Endodermal cell (in vitro differentiated cells): Measurements from ENCODE around the gene TDRD15. TPM values are rescaled to one million over a fixed set of nuclear protein-coding genes. Genes with fewer than 3 reads are reported as not detected.

ENCODE experiments used
- DNase-seq: peaks from one replicate; pipeline ENCODE4 v3.0.0-alpha.2; 2017
- H3K27ac ChIP-seq: 2 replicates; pipeline ENCODE4 v1.5.1; 2013; ENCODE audit warnings: mild to moderate bottlenecking, low read depth, low read length, moderate library complexity
- H3K27me3 ChIP-seq: 2 replicates; pipeline ENCODE4 v1.6.1; 2013; ENCODE audit warnings: mild to moderate bottlenecking, low read length, moderate library complexity; ENCODE audit not compliant: insufficient read depth, control insufficient read depth, poor library complexity, severe bottlenecking
- H3K36me3 ChIP-seq: 2 replicates; pipeline ENCODE4 v1.7.0; 2013; ENCODE audit warnings: mild to moderate bottlenecking, low read length, moderate library complexity; ENCODE audit not compliant: control insufficient read depth, insufficient read depth
- H3K4me1 ChIP-seq: one replicate; pipeline ENCODE4 v1.7.0; 2013; ENCODE audit warnings: low read length; ENCODE audit not compliant: control insufficient read depth, insufficient read depth
- H3K4me3 ChIP-seq: 2 replicates; pipeline ENCODE4 v1.5.1; 2013; ENCODE audit warnings: mild to moderate bottlenecking, low read length, moderate library complexity
- H3K9ac ChIP-seq: 2 replicates; pipeline ENCODE4 v1.6.1; 2013; ENCODE audit warnings: mild to moderate bottlenecking, low read length, moderate library complexity; ENCODE audit not compliant: poor library complexity, severe bottlenecking; ENCODE audit errors: extremely low read depth
- H3K9me3 ChIP-seq: 2 replicates; pipeline ENCODE4 v1.6.1; 2013; ENCODE audit warnings: mild to moderate bottlenecking, low read length, moderate library complexity; ENCODE audit not compliant: control insufficient read depth
- H3K27ac Mint-ChIP-seq: 2 replicates; pipeline ENCODE4 v1.8.0; 2020; ENCODE audit warnings: mixed read lengths
- H3K27me3 Mint-ChIP-seq: 2 replicates; pipeline ENCODE4 v1.8.0; 2021; ENCODE audit warnings: mild to moderate bottlenecking, mixed read lengths; ENCODE audit not compliant: insufficient read depth
- H3K36me3 Mint-ChIP-seq: 2 replicates; pipeline ENCODE4 v1.8.0; 2020; ENCODE audit warnings: low read depth, mixed read lengths
- H3K4me1 Mint-ChIP-seq: 2 replicates; pipeline ENCODE4 v1.8.0; 2020; ENCODE audit warnings: mixed read lengths
- H3K4me3 Mint-ChIP-seq: 2 replicates; pipeline ENCODE4 v1.8.0; 2020; ENCODE audit warnings: mild to moderate bottlenecking, moderate library complexity, mixed read lengths
- H3K9me3 Mint-ChIP-seq: 2 replicates; pipeline ENCODE4 v1.8.0; 2020; ENCODE audit warnings: mild to moderate bottlenecking, mixed read lengths
- WGBS, 2 experiments: methylation state at CpG; one replicate each; pipeline versions ENCODE4 v1.1.5 to v1.1.7; 2013; ENCODE audit warnings: missing lambda C conversion rate in 2 of 2, mixed read lengths in 1 of 2; ENCODE audit not compliant: insufficient coverage in 1 of 2, insufficient read length in 1 of 2; 5-methylcytosine and 5-hydroxymethylcytosine counted together
- total RNA-seq, 2 donors: library from RNA; stranded (reverse); fragmentation: NEBNext Ultra II Directional in 1 of 2; extraction: Animal tissue kit (Norgen Biotek cat#: 25700) in 1 of 2; gene quantifications; 2 replicates in 1 of 2; 3 replicates in 1 of 2; pipeline ENCODE4 v1.2.1, GENCODE V29; 2021
- TF ChIP-seq, protein P1 (sequence below): fragments of 200-600 bp; sonication (generic); conservative IDR thresholded peaks from 2 replicates; pipeline ENCODE4 v1.5.0; 2021; ENCODE audit warnings: antibody characterized with exemption, mild to moderate bottlenecking

TDRD15 gene
- total RNA-seq, 2 donors from 2014 or later: 0.33 to 0.44 TPM

DNA sequence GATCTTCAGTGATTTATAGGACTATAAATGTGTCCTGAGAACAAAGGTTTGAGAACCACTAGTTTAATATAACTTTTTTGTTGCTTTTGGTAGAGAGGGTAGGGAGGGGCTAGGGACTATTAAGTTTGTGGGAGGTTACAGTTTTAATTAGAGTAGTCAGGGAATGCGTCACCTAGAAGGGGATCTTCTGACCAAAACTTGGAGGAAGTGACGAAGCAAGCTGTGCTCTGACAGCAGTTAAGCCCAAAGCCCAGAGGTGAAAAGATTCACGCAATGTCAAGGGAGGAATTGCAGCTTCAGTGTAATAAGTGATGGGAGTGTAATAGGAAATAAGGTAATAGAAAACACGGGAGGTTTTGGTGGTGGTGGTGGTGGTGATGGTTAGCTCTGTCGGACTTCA is 8.1 kb downstream of the TDRD15 start:
- Mint-ChIP-seq H3K27ac (no peak overlapping the region), H3K36me3 (no peaks in the 10 kb centered on the region), H3K4me3 (no peak overlapping the region), H3K4me1 (no peaks in the 10 kb centered on the region), H3K9me3 (no peaks in the 10 kb centered on the region), H3K27me3 (no peaks in the 10 kb centered on the region)
- TF ChIP-seq, protein P1, sequence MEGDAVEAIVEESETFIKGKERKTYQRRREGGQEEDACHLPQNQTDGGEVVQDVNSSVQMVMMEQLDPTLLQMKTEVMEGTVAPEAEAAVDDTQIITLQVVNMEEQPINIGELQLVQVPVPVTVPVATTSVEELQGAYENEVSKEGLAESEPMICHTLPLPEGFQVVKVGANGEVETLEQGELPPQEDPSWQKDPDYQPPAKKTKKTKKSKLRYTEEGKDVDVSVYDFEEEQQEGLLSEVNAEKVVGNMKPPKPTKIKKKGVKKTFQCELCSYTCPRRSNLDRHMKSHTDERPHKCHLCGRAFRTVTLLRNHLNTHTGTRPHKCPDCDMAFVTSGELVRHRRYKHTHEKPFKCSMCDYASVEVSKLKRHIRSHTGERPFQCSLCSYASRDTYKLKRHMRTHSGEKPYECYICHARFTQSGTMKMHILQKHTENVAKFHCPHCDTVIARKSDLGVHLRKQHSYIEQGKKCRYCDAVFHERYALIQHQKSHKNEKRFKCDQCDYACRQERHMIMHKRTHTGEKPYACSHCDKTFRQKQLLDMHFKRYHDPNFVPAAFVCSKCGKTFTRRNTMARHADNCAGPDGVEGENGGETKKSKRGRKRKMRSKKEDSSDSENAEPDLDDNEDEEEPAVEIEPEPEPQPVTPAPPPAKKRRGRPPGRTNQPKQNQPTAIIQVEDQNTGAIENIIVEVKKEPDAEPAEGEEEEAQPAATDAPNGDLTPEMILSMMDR: no peak
- Histone ChIP-seq H3K27ac (no peak overlapping the region), H3K9ac (no peak overlapping the region), H3K4me3 (no peak overlapping the region), H3K4me1 (no peaks in the 10 kb centered on the region), H3K36me3 (no peaks in the 10 kb centered on the region), H3K27me3 (no peaks in the 10 kb centered on the region), H3K9me3 (no peaks in the 10 kb centered on the region)
- WGBS, 2 experiments: 88 to 100% methylated on average over 3 to 5 of the region's 5 CpGs
- DNase-seq: no peak

DNA sequence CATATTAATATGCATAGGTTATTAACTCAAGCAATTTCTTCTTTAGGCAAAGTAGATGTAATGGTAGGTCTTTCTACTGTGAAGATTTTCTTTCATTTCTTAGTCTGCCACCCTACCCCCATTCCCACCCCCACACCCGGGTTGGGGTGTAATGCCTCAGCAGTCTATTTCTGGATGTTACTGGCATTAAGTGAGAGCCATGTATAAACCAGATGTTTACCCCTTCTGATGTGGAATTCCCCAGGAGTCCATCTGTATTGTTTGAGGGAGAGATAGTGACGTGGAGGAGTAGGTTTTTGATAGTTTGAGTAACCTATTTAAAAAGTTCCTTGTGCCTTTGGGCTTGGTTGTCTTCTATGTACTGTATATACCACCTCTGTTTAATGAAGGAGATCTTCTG is 11.8 kb downstream of the TDRD15 start:
- no peak overlapping the region for H3K4me3 Mint-ChIP-seq
- H3K4me1 ChIP-seq: no peaks in the 10 kb centered on the region
- no peak overlapping the region for H3K27ac ChIP-seq
- H3K36me3 Mint-ChIP-seq: no peaks in the 10 kb centered on the region
- no peaks in the 10 kb centered on the region for H3K27me3 ChIP-seq
- no peaks in the 10 kb centered on the region for H3K9me3 Mint-ChIP-seq
- DNase-seq: no peak
- H3K9ac ChIP-seq: no peak overlapping the region
- no peaks in the 10 kb centered on the region for H3K27me3 Mint-ChIP-seq
- H3K4me1 Mint-ChIP-seq: no peaks in the 10 kb centered on the region
- H3K36me3 ChIP-seq: no peaks in the 10 kb centered on the region
- no peak overlapping the region for H3K27ac Mint-ChIP-seq
- 60 to 96% methylated on average over 1 to 2 of the region's 2 CpGs for WGBS, 2 experiments
- H3K4me3 ChIP-seq: no peak overlapping the region
- no peaks in the 10 kb centered on the region for H3K9me3 ChIP-seq
- TF ChIP-seq, protein P1: no peak

DNA sequence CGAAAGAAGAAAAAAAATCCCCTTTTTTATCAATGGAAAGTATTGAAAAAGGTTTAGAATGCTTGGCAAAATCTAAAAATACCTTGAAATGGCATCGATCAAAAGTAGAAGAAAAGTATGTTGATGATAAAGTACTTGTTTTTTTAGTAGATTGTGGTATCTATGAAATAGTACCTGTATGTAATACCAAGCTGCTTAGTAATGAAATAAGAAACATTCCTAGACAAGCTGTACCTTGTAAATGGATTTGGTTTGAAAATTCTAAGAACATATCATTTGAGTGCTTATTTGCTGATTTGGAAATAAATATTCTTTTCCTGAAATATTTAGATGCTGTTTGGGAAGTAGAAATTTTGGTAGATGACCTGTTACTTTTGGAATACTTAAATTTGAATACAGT is 18.4 kb downstream of the TDRD15 start:
- Histone ChIP-seq H3K27ac (no peak overlapping the region), H3K4me3 (no peak overlapping the region), H3K9ac (no peak overlapping the region), H3K9me3 (no peaks in the 10 kb centered on the region), H3K27me3 (no peaks in the 10 kb centered on the region), H3K36me3 (no peaks in the 10 kb centered on the region), H3K4me1 (no peaks in the 10 kb centered on the region)
- DNase-seq: no peak
- TF ChIP-seq, protein P1: no peak
- 96% methylated on average over 2 of the region's 2 CpGs; no CpG with 5 or more reads in 1 of the 2 experiments for WGBS, 2 experiments
- no peaks in the 10 kb centered on the region for H3K27me3 Mint-ChIP-seq
- no peak overlapping the region for H3K27ac Mint-ChIP-seq
- H3K4me3 Mint-ChIP-seq: no peak overlapping the region
- H3K4me1 Mint-ChIP-seq: peaks cover 3% of the 10 kb centered on the region
- no peaks in the 10 kb centered on the region for H3K9me3 Mint-ChIP-seq
- H3K36me3 Mint-ChIP-seq: no peaks in the 10 kb centered on the region
